H1 (cell line): ENCODE results near the gene LCAT. TPM values are rescaled to one million over a fixed set of nuclear protein-coding genes. Genes with fewer than 3 reads are reported as not detected.

Experiments used
- CTCF ChIA-PET: fragments of 300-600 bp; sonication (Branson Sonifier 250); formaldehyde crosslinking; loops from one replicate; lab custom pipeline; 2021; ENCODE audit not compliant: partially characterized antibody; lab: Charles Lee
- POLR2A ChIA-PET: fragments of 300-600 bp; sonication (Branson Sonifier 250); formaldehyde crosslinking; loops from one replicate; lab custom pipeline; 2021; ENCODE audit warnings: inconsistent platforms; ENCODE audit not compliant: partially characterized antibody; lab: Charles Lee
- DNase-seq, 2 experiments: peaks; one replicate each; pipeline versions ENCODE4 v3.0.0 to v3.0.0-alpha.2; 2010 to 2022; ENCODE audit warnings: low spot score in 2 of 2, low read depth in 1 of 2, mixed read lengths in 1 of 2
- FAIRE-seq: peaks from 2 replicates; lab custom pipeline; 2011; peaks lifted over from hg19 to GRCh38; lab: Jason Lieb, UNC
- H2AFZ ChIP-seq: 2 replicates; pipeline ENCODE4 v1.8.1; 2012; ENCODE audit warnings: low read length, inconsistent platforms
- H2AK5ac ChIP-seq: 2 replicates; pipeline ENCODE4 v1.6.1; 2013; ENCODE audit warnings: low read depth, low read length
- H2BK120ac ChIP-seq: replicated peaks from 2 replicates; pipeline ENCODE3; 2013; ENCODE audit warnings: low read depth, low read length, inconsistent platforms
- H2BK12ac ChIP-seq: 2 replicates; pipeline ENCODE4 v1.6.1; 2013; ENCODE audit warnings: low read depth, low read length
- H2BK15ac ChIP-seq: 2 replicates; pipeline ENCODE4 v1.6.1; 2013; ENCODE audit warnings: low read length
- H2BK20ac ChIP-seq: 2 replicates; pipeline ENCODE4 v1.6.1; 2013; ENCODE audit warnings: low read length
- H2BK5ac ChIP-seq: 2 replicates; pipeline ENCODE4 v1.6.1; 2013; ENCODE audit warnings: low read depth, low read length
- H3K14ac ChIP-seq: 2 replicates; pipeline ENCODE4 v1.6.1; 2013; ENCODE audit warnings: inconsistent platforms; ENCODE audit not compliant: insufficient read length
- H3K18ac ChIP-seq: 2 replicates; pipeline ENCODE4 v1.6.1; 2013; ENCODE audit warnings: low read length; ENCODE audit errors: extremely low read depth
- H3K23ac ChIP-seq: 2 replicates; pipeline ENCODE4 v1.6.1; 2013; ENCODE audit warnings: inconsistent platforms; ENCODE audit not compliant: insufficient read length
- H3K23me2 ChIP-seq: 2 replicates; pipeline ENCODE4 v1.6.1; 2013; ENCODE audit warnings: low read depth, low read length
- H3K27ac ChIP-seq: 2 replicates; pipeline ENCODE4 v1.6.1; 2011; ENCODE audit warnings: low read depth, low read length, inconsistent platforms
- H3K27me3 ChIP-seq, 4 experiments: replicated peaks in 1 of 4; 1 replicate in 1 of 4; 2 replicates in 3 of 4; pipeline versions ENCODE4 v1.6.1 to v1.8.1; 2011 to 2013; ENCODE audit warnings: low read length in 3 of 4, mild to moderate bottlenecking in 3 of 4, inconsistent platforms in 2 of 4, mixed read lengths in 2 of 4, moderate library complexity in 1 of 4; ENCODE audit not compliant: control insufficient read depth in 3 of 4, insufficient read depth in 3 of 4; ENCODE audit errors: extremely low read depth in 1 of 4
- H3K36me3 ChIP-seq, 4 experiments: 2 replicates each; pipeline versions ENCODE4 v1.6.1 to v1.8.1; 2011 to 2013; ENCODE audit warnings: mild to moderate bottlenecking in 4 of 4, low read length in 3 of 4, moderate library complexity in 2 of 4, control low read depth in 1 of 4, inconsistent platforms in 1 of 4; ENCODE audit not compliant: insufficient read depth in 4 of 4, control insufficient read depth in 2 of 4
- H3K4ac ChIP-seq: replicated peaks from 2 replicates; pipeline ENCODE3; 2013; ENCODE audit warnings: low read length, low read depth, mixed read lengths, inconsistent platforms; ENCODE audit not compliant: insufficient read length
- H3K4me1 ChIP-seq, 4 experiments: replicated peaks in 1 of 4; 1 replicate in 1 of 4; 2 replicates in 3 of 4; pipeline versions ENCODE4 v1.6.1 to v1.8.1; 2011 to 2013; ENCODE audit warnings: low read length in 3 of 4, inconsistent platforms in 2 of 4, mixed read lengths in 1 of 4; ENCODE audit not compliant: insufficient read depth in 4 of 4, control insufficient read depth in 3 of 4
- H3K4me2 ChIP-seq, 2 experiments: 2 replicates each; pipeline versions ENCODE4 v1.6.1 to v1.8.1; 2011 to 2013; ENCODE audit warnings: low read depth in 2 of 2, low read length in 2 of 2, control low read depth in 1 of 2, inconsistent platforms in 1 of 2, mild to moderate bottlenecking in 1 of 2; ENCODE audit not compliant: insufficient read depth in 1 of 2
- H3K4me3 ChIP-seq, 4 experiments: fragments of 200-600, 300-600 bp in 1 of 4; sonication (generic), shearing (Covaris generic), sonication (Bioruptor Twin) in 1 of 4; 2 replicates each; pipeline versions ENCODE4 v1.5.1 to v1.8.1; 2011 to 2016; ENCODE audit warnings: low read length in 4 of 4, low read depth in 3 of 4, control low read depth in 2 of 4, inconsistent platforms in 2 of 4, mild to moderate bottlenecking in 2 of 4, mixed read lengths in 1 of 4, moderate library complexity in 1 of 4; ENCODE audit not compliant: insufficient read depth in 2 of 4; ENCODE audit errors: extremely low read depth in 1 of 4
- H3K56ac ChIP-seq: replicated peaks from 2 replicates; pipeline ENCODE3; 2013; ENCODE audit warnings: low read depth, mild to moderate bottlenecking, mixed read lengths, low read length, inconsistent platforms; ENCODE audit not compliant: insufficient read length
- H3K79me1 ChIP-seq: 2 replicates; pipeline ENCODE4 v1.6.1; 2013; ENCODE audit warnings: low read depth, low read length, control low read depth
- H3K79me2 ChIP-seq, 2 experiments: 2 replicates each; pipeline versions ENCODE4 v1.6.1 to v1.8.1; 2012 to 2013; ENCODE audit warnings: low read length in 2 of 2, mild to moderate bottlenecking in 2 of 2, inconsistent platforms in 1 of 2; ENCODE audit not compliant: insufficient read depth in 2 of 2, control insufficient read depth in 1 of 2
- H3K9ac ChIP-seq, 4 experiments: replicated peaks in 1 of 4; 1 replicate in 1 of 4; 2 replicates in 3 of 4; pipeline versions ENCODE4 v1.6.1 to v1.8.1; 2011 to 2013; ENCODE audit warnings: low read depth in 3 of 4, low read length in 3 of 4, control low read depth in 2 of 4, mild to moderate bottlenecking in 2 of 4, moderate library complexity in 2 of 4, inconsistent platforms in 1 of 4; ENCODE audit errors: extremely low read depth in 1 of 4
- H3K9me3 ChIP-seq, 2 experiments: 2 replicates each; pipeline versions ENCODE4 v1.6.1 to v1.8.1; 2012 to 2013; ENCODE audit warnings: mild to moderate bottlenecking in 2 of 2, moderate library complexity in 2 of 2, control low read depth in 1 of 2, inconsistent platforms in 1 of 2, low read depth in 1 of 2, low read length in 1 of 2, mixed read lengths in 1 of 2; ENCODE audit not compliant: insufficient read depth in 2 of 2
- H4K20me1 ChIP-seq, 2 experiments: replicated peaks in 1 of 2; 2 replicates each; pipeline versions ENCODE3 to v1.8.1; 2011 to 2013; ENCODE audit warnings: inconsistent platforms in 2 of 2, low read length in 2 of 2, mild to moderate bottlenecking in 1 of 2; ENCODE audit not compliant: insufficient read depth in 2 of 2, control insufficient read depth in 1 of 2
- H4K5ac ChIP-seq: 2 replicates; pipeline ENCODE4 v1.6.1; 2013; ENCODE audit warnings: low read length, low read depth, mixed read lengths, inconsistent platforms; ENCODE audit not compliant: insufficient read length
- H4K8ac ChIP-seq: 2 replicates; pipeline ENCODE4 v1.8.0; 2013; ENCODE audit warnings: mild to moderate bottlenecking, moderate library complexity, low read length, inconsistent platforms; ENCODE audit not compliant: insufficient read depth; ENCODE audit errors: extremely low read depth
- H4K91ac ChIP-seq: replicated peaks from 2 replicates; pipeline ENCODE3; 2013; ENCODE audit warnings: low read length, mixed read lengths, inconsistent platforms; ENCODE audit not compliant: insufficient read length
- CREB1 ChIP-seq: IDR thresholded peaks from 2 replicates; pipeline ENCODE4 v1.6.1; 2012; ENCODE audit warnings: inconsistent platforms
- E2F6 ChIP-seq: IDR thresholded peaks from 2 replicates; pipeline ENCODE4 v1.6.1; 2012; ENCODE audit warnings: inconsistent platforms
- EGR1 ChIP-seq: IDR thresholded peaks from 2 replicates; pipeline ENCODE4 v1.6.1; 2011; ENCODE audit warnings: low read depth, low read length, borderline replicate concordance
- EZH2 ChIP-seq: fragments of 200-600 bp; sonication (generic); IDR thresholded peaks from 2 replicates; pipeline ENCODE4 v1.7.1; 2012; ENCODE audit warnings: low read depth, mild to moderate bottlenecking, moderate library complexity, low read length, inconsistent platforms; ENCODE audit not compliant: severe bottlenecking
- FOSL1 ChIP-seq: IDR thresholded peaks from 2 replicates; pipeline ENCODE4 v1.6.1; 2011; ENCODE audit warnings: mild to moderate bottlenecking, low read depth, low read length, moderate library complexity; ENCODE audit not compliant: insufficient read depth
- HDAC2 ChIP-seq, 2 experiments: fragments of 300-600 bp in 1 of 2; sonication (generic) in 1 of 2; IDR thresholded peaks; 2 replicates each; pipeline ENCODE4 v1.6.1; 2011 to 2012; ENCODE audit warnings: low read depth in 2 of 2, low read length in 2 of 2, mild to moderate bottlenecking in 2 of 2, moderate library complexity in 2 of 2, borderline replicate concordance in 1 of 2, inconsistent platforms in 1 of 2
- KDM4A ChIP-seq: IDR thresholded peaks from one replicate; pipeline ENCODE4 v1.7.1; 2012; ENCODE audit warnings: low read depth, mild to moderate bottlenecking, moderate library complexity, low read length, inconsistent platforms; ENCODE audit not compliant: severe bottlenecking
- MAFK ChIP-seq: IDR thresholded peaks from 2 replicates; pipeline ENCODE4 v1.6.1; 2012; ENCODE audit warnings: low read depth, mild to moderate bottlenecking, improper control_type of control experiment, low read length
- SP1 ChIP-seq: IDR thresholded peaks from 2 replicates; pipeline ENCODE4 v1.6.1; 2011; ENCODE audit warnings: low read depth, low read length
- TCF12 ChIP-seq: IDR thresholded peaks from 2 replicates; pipeline ENCODE4 v1.6.1; 2011; ENCODE audit warnings: low read depth, mild to moderate bottlenecking, low read length
- WGBS, 2 experiments: shearing (Covaris generic) in 1 of 2; methylation state at CpG; one replicate each; pipeline versions ENCODE4 v1.1.6 to v1.1.7; 2013 to 2015; ENCODE audit warnings: low lambda C conversion rate in 2 of 2, mixed read lengths in 2 of 2, inconsistent platforms in 1 of 2, low coverage in 1 of 2, missing lambda C conversion rate in 1 of 2; ENCODE audit not compliant: insufficient replicate concordance in 2 of 2, insufficient coverage in 1 of 2, insufficient read length in 1 of 2; ENCODE audit errors: extremely low coverage in 1 of 2, missing lambda C conversion rate in 1 of 2; 5-methylcytosine and 5-hydroxymethylcytosine counted together
- polyA plus RNA-seq, 7 experiments: library from polyadenylated mRNA; depleted of rRNA in 3 of 7; stranded (reverse) in 5 of 7; unstranded in 2 of 7; fragments of >200 nt in 5 of 7; fragments of 200-250 nt in 2 of 7; gene quantifications; 1 replicate in 5 of 7; 2 replicates in 1 of 7; 4 replicates in 1 of 7; pipeline versions ENCODE4 v1.2.1 to v1.2.3, GENCODE V29; 2011 to 2013; ENCODE audit warnings: missing spikeins in 2 of 7, mixed read lengths in 2 of 7
- total RNA-seq: library from RNA; stranded (reverse); fragmentation: NEBNext Ultra II Directional; extraction: Animal tissue kit (Norgen Biotek cat#: 25700); gene quantifications from 2 replicates; pipeline ENCODE4 v1.2.1, GENCODE V29; 2021
- TF ChIP-seq, protein P1 (sequence below): IDR thresholded peaks from 2 replicates; pipeline ENCODE4 v1.6.1; 2011; ENCODE audit warnings: low read depth, mild to moderate bottlenecking, low read length; ENCODE audit not compliant: insufficient read depth

Gene LCAT
- total and polyA plus RNA-seq, 2 of the 8 experiments (the other 6 are each of a cell fraction or from before 2014, with no cell fraction given), result 9.4 to 19.6 TPM

- no peak overlapping the region for H2AK5ac ChIP-seq
- H3K27ac ChIP-seq, result no peak overlapping the region
- no peaks in the 10 kb centered on the region for H3K23me2 ChIP-seq
- no peaks in the 10 kb centered on the region for H3K79me2 ChIP-seq
- FAIRE-seq, result no peak
- H3K56ac ChIP-seq, result no peak overlapping the region
- H3K9ac ChIP-seq, result no peak overlapping the region
- no peak overlapping the region for H2BK15ac ChIP-seq
- no peak overlapping the region for H4K5ac ChIP-seq
- H2BK20ac ChIP-seq, result no peak overlapping the region
- no peak overlapping the region for H2BK120ac ChIP-seq
- H3K4ac ChIP-seq, result no peak overlapping the region
- DNase-seq, result no peak
- H4K91ac ChIP-seq, result no peak overlapping the region
- WGBS, 2 experiments, result 91% methylated on average over 11 of the region's 11 CpGs; no CpG with 5 or more reads in 1 of the 2 experiments
- H3K4me2 ChIP-seq, result no peak overlapping the region
- H3K79me1 ChIP-seq, result no peaks in the 10 kb centered on the region; the same call in 1 of the 2 replicates
- H3K4me3 ChIP-seq, result no peak overlapping the region
- no peaks in the 10 kb centered on the region for H4K20me1 ChIP-seq
- H3K36me3 ChIP-seq, result no peaks in the 10 kb centered on the region
- ChIA-PET CTCF (interaction anchor here (0.6 to 4.1 kb wide), 7 partner anchors 10 to 491 kb away, joined by 3 to 23 read pairs (median 4); no protein-coding TSS in a partner anchor), POLR2A (interaction anchor here (0.9 kb wide), 1 partner anchor 36 kb away, joined by 3 read pairs; the partner anchor contains the start of genes DDX28 and DUS2)
- no peak overlapping the region for H2BK5ac ChIP-seq
- no peak overlapping the region for H3K23ac ChIP-seq
- no peaks in the 10 kb centered on the region for H3K9me3 ChIP-seq
- no peak overlapping the region for H3K14ac ChIP-seq
- H2AFZ ChIP-seq, result no peak overlapping the region
- peaks cover 0 to 7% (median 5%) of the 10 kb centered on the region in 4 experiments; a peak in 5 of 7 replicates for H3K27me3 ChIP-seq
- no peak overlapping the region for H2BK12ac ChIP-seq
- H4K8ac ChIP-seq, result no peak overlapping the region
- H3K4me1 ChIP-seq, result no peaks in the 10 kb centered on the region
- H3K18ac ChIP-seq, result no peak overlapping the region
- no peak for TF ChIP-seq MAFK
- TF ChIP-seq, protein P1, sequence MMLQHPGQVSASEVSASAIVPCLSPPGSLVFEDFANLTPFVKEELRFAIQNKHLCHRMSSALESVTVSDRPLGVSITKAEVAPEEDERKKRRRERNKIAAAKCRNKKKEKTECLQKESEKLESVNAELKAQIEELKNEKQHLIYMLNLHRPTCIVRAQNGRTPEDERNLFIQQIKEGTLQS, result no peak
- no peak for TF ChIP-seq KDM4A
- TF ChIP-seq E2F6, result no peak
- no peak for TF ChIP-seq SP1
- no peak for TF ChIP-seq EGR1
- no peak for TF ChIP-seq CREB1
- TF ChIP-seq FOSL1, result no peak
- no peak for TF ChIP-seq TCF12
- no peak for TF ChIP-seq EZH2
- no peak for TF ChIP-seq HDAC2 (IDR thresholded peaks at IDR 0.05; ENCODE audit: borderline replicate concordance in 1 of 2, low read depth in 2 of 2, low read length in 2 of 2)
Observed at GRCh38 chr16:67987460-67988160, 43.7 kb upstream of the LCAT start.
